ENCODE measurements around the gene TIAM2. TPM values are rescaled to one million over a fixed set of nuclear protein-coding genes. Genes with fewer than 3 reads are reported as not detected.
A peak's percentile ranks its signal among the peaks of the same experiment; 100 is the strongest.
"Not testable (repeated sequence)": the region's sequence is repeated elsewhere in the genome, so short reads cannot be mapped to it uniquely, and the experiment has no call there.

The TIAM2 gene
- total RNA-seq, 1 donor from 2014 or later = 21.1 TPM

GRCh38 chr6:155216312-155217046 lies 221.4 kb downstream of the TIAM2 start:
- TF ChIP-seq CTCF (IDR thresholded peaks at IDR 0.05; ENCODE audit: unreplicated experiment) = no peak
- H3K27me3 Mint-ChIP-seq (ENCODE audit: unreplicated experiment) = peaks cover 2% of the 10 kb centered on the region
- H3K36me3 Mint-ChIP-seq (ENCODE audit: low read depth, unreplicated experiment) = peaks cover 22% of the 10 kb centered on the region
- H3K4me3 Mint-ChIP-seq (ENCODE audit: unreplicated experiment) = no peak overlapping the region
- no peaks in the 10 kb centered on the region for H3K9me3 Mint-ChIP-seq (ENCODE audit: unreplicated experiment)
- peaks cover 7% of the 10 kb centered on the region for H3K4me1 Mint-ChIP-seq (ENCODE audit: unreplicated experiment)
- DNase-seq (ENCODE audit: low spot score) = peak; percentile 10
- no peak overlapping the region for H3K27ac Mint-ChIP-seq (ENCODE audit: unreplicated experiment)

- not testable (repeated sequence) for H3K4me1 Mint-ChIP-seq (ENCODE audit: unreplicated experiment); DNase-seq (ENCODE audit: low spot score); H3K9me3 Mint-ChIP-seq (ENCODE audit: unreplicated experiment); H3K27me3 Mint-ChIP-seq (ENCODE audit: unreplicated experiment); H3K27ac Mint-ChIP-seq (ENCODE audit: unreplicated experiment)
- peak overlapping the region; percentile 38 for H3K4me3 Mint-ChIP-seq (ENCODE audit: unreplicated experiment)
- peaks cover 15% of the 10 kb centered on the region for H3K36me3 Mint-ChIP-seq (ENCODE audit: low read depth, unreplicated experiment)
Observed at GRCh38 chr6:155218711-155219110, 223.6 kb downstream of the TIAM2 start.

GRCh38 chr6:155219299-155219698 lies 224.2 kb downstream of the TIAM2 start:
- peaks cover 13% of the 10 kb centered on the region for H3K36me3 Mint-ChIP-seq (ENCODE audit: low read depth, unreplicated experiment)
- no peak for DNase-seq (ENCODE audit: low spot score)
- H3K27ac Mint-ChIP-seq (ENCODE audit: unreplicated experiment) = no peak overlapping the region
- no peak for TF ChIP-seq CTCF (IDR thresholded peaks at IDR 0.05; ENCODE audit: unreplicated experiment)
- H3K27me3 Mint-ChIP-seq (ENCODE audit: unreplicated experiment) = peaks cover 2% of the 10 kb centered on the region
- H3K9me3 Mint-ChIP-seq (ENCODE audit: unreplicated experiment) = no peaks in the 10 kb centered on the region
- peaks cover 7% of the 10 kb centered on the region for H3K4me1 Mint-ChIP-seq (ENCODE audit: unreplicated experiment)
- no peak overlapping the region for H3K4me3 Mint-ChIP-seq (ENCODE audit: unreplicated experiment)

GRCh38 chr6:155219858-155220301 lies 224.8 kb downstream of the TIAM2 start:
- H3K36me3 Mint-ChIP-seq (ENCODE audit: low read depth, unreplicated experiment) = peaks cover 10% of the 10 kb centered on the region
- no peaks in the 10 kb centered on the region for H3K9me3 Mint-ChIP-seq (ENCODE audit: unreplicated experiment)
- DNase-seq (ENCODE audit: low spot score) = no peak
- H3K4me3 Mint-ChIP-seq (ENCODE audit: unreplicated experiment) = no peak overlapping the region
- H3K27me3 Mint-ChIP-seq (ENCODE audit: unreplicated experiment) = peaks cover 2% of the 10 kb centered on the region
- H3K4me1 Mint-ChIP-seq (ENCODE audit: unreplicated experiment) = peaks cover 7% of the 10 kb centered on the region
- no peak overlapping the region for H3K27ac Mint-ChIP-seq (ENCODE audit: unreplicated experiment)
- TF ChIP-seq CTCF (IDR thresholded peaks at IDR 0.05; ENCODE audit: unreplicated experiment) = no peak

- Mint-ChIP-seq H3K9me3 (ENCODE audit: unreplicated experiment) (no peaks in the 10 kb centered on the region), H3K36me3 (ENCODE audit: low read depth, unreplicated experiment) (peaks cover 14% of the 10 kb centered on the region), H3K4me1 (ENCODE audit: unreplicated experiment) (peaks cover 7% of the 10 kb centered on the region), H3K27ac (ENCODE audit: unreplicated experiment) (no peak overlapping the region), H3K27me3 (ENCODE audit: unreplicated experiment) (peaks cover 2% of the 10 kb centered on the region), H3K4me3 (ENCODE audit: unreplicated experiment) (no peak overlapping the region)
- no peak for TF ChIP-seq CTCF (IDR thresholded peaks at IDR 0.05; ENCODE audit: unreplicated experiment)
- DNase-seq (ENCODE audit: low spot score) = no peak
Observed at GRCh38 chr6:155221086-155221485, 226.0 kb downstream of the TIAM2 start.

Measured in endothelial cell (in vitro differentiated cells).